Stomach (tissue), 4 donors: Measurements from ENCODE around the gene APP.

Experiments used
- EP300 ChIP-seq: sonication (generic); formaldehyde crosslinking; IDR thresholded peaks from one replicate; pipeline ENCODE4 v1.6.1; 2017; ENCODE audit warnings: antibody characterized with exemption
- POLR2A ChIP-seq, 4 donors: fragments of 450-650 bp; IDR thresholded peaks; one replicate each; pipeline ENCODE4 v1.6.1; 2016; ENCODE audit warnings: antibody characterized with exemption in 4 of 4, control low read depth in 2 of 4, mild to moderate bottlenecking in 1 of 4, moderate library complexity in 1 of 4
- POLR2AphosphoS5 ChIP-seq, 3 donors: sonication (generic); formaldehyde crosslinking; IDR thresholded peaks; one replicate each; pipeline ENCODE4 v1.6.1; 2016; ENCODE audit warnings: antibody characterized with exemption in 3 of 3
- TF ChIP-seq, protein P1 (sequence below), 7 experiments: fragments of 450-650 bp in 4 of 7; fragments of 200-600 bp in 3 of 7; sonication (generic) in 3 of 7; IDR thresholded peaks; one replicate each; pipeline ENCODE4 v1.5.1; 2016 to 2019; ENCODE audit warnings: antibody characterized with exemption in 7 of 7, control low read depth in 2 of 7, mild to moderate bottlenecking in 1 of 7

DNA sequence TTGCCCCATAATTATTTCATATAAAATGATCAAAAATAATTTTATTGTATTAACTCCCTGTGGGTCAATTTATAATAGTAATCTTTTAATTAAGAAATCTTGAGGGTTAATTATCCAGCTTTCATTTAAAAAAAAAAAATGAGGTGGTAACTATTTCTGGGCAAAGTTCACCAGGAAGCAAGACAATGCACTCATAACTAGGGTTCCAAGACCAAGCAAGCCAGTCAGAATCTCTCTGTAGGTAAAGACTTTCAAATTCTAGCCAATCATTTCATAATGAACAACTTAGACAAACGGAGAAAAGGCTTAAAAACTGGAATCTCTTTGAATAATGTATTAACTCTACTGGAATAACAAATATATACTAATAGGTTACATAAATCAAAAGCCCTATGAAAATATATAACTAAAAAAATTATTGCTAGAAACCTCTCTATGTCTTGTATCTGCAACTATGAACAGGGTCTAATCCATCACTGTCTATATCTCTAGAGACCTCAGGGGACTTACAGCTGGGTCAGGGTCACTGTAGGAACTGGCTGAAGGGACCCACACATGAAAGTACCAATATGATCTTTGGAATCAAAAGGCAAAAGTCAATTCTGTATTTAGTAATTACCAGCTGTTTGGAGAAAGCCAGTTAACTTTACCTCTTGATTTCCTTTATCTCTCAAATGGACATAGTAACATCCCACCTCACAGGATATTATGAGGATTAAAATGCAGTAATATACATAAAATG lies 43.3 kb downstream of the APP start:
- no peak for TF ChIP-seq POLR2AphosphoS5 (IDR thresholded peaks at IDR 0.05)
- no peak for TF ChIP-seq POLR2A (IDR thresholded peaks at IDR 0.05)
- TF ChIP-seq, protein P1, sequence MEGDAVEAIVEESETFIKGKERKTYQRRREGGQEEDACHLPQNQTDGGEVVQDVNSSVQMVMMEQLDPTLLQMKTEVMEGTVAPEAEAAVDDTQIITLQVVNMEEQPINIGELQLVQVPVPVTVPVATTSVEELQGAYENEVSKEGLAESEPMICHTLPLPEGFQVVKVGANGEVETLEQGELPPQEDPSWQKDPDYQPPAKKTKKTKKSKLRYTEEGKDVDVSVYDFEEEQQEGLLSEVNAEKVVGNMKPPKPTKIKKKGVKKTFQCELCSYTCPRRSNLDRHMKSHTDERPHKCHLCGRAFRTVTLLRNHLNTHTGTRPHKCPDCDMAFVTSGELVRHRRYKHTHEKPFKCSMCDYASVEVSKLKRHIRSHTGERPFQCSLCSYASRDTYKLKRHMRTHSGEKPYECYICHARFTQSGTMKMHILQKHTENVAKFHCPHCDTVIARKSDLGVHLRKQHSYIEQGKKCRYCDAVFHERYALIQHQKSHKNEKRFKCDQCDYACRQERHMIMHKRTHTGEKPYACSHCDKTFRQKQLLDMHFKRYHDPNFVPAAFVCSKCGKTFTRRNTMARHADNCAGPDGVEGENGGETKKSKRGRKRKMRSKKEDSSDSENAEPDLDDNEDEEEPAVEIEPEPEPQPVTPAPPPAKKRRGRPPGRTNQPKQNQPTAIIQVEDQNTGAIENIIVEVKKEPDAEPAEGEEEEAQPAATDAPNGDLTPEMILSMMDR (IDR thresholded peaks at IDR 0.05), result no peak
- no peak for TF ChIP-seq EP300
